ENCODE data around the gene CAPN2.

DNA sequence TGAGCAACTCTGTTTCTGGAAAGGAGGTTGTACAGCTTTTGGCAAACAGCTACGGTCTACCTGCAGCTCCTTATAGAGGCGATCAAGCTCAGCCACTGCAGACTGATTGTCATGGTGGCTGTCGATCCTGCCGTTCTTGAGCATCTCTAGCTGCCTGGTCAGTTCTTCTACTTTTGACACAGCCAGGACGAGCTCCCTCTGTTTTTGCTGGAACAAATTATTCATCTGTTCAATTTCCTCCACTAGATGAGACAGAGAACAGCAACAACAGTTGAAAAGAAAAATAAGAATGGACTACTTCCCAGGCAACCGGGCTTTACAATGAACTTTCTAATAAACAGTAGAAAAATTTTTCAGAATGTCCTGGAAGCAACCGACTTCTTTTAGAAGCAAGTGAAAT, 90.9 kb downstream of the CAPN2 start:
- TF ChIP-seq, protein P1, sequence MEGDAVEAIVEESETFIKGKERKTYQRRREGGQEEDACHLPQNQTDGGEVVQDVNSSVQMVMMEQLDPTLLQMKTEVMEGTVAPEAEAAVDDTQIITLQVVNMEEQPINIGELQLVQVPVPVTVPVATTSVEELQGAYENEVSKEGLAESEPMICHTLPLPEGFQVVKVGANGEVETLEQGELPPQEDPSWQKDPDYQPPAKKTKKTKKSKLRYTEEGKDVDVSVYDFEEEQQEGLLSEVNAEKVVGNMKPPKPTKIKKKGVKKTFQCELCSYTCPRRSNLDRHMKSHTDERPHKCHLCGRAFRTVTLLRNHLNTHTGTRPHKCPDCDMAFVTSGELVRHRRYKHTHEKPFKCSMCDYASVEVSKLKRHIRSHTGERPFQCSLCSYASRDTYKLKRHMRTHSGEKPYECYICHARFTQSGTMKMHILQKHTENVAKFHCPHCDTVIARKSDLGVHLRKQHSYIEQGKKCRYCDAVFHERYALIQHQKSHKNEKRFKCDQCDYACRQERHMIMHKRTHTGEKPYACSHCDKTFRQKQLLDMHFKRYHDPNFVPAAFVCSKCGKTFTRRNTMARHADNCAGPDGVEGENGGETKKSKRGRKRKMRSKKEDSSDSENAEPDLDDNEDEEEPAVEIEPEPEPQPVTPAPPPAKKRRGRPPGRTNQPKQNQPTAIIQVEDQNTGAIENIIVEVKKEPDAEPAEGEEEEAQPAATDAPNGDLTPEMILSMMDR (conservative IDR thresholded peaks at IDR 0.05; ENCODE audit: low read length), result no peak
- TF ChIP-seq EZH2phosphoT487 (IDR thresholded peaks at IDR 0.05; ENCODE audit: borderline replicate concordance, low read depth, low read length), result no peak

Data from OCI-LY7 (cell line).